Fibroblast of the conjunctiva (primary cell): Measurements from ENCODE around the gene TMEM88.
A peak's percentile ranks its signal among the peaks of the same experiment; 100 is the strongest.
"Not testable (repeated sequence)": the region's sequence is repeated elsewhere in the genome, so short reads cannot be mapped to it uniquely, and the experiment has no call there.

Source experiments
- DNase-seq: peaks from one replicate; pipeline ENCODE4 v3.0.0-alpha.2; 2010; ENCODE audit warnings: low read depth

The TMEM88 gene

GRCh38 chr17:7856011-7856810, 1.3 kb downstream of the TMEM88 start:
- DNase-seq: no peak

GRCh38 chr17:7856811-7857712, 2.2 kb downstream of the TMEM88 start, which contains the start of gene NAA38:
Gene NAA38 (minus strand): TSS chr17:7857559. CDS start chr17:7857463, 96 bp downstream.
- peak; percentile 99 for DNase-seq

DNA sequence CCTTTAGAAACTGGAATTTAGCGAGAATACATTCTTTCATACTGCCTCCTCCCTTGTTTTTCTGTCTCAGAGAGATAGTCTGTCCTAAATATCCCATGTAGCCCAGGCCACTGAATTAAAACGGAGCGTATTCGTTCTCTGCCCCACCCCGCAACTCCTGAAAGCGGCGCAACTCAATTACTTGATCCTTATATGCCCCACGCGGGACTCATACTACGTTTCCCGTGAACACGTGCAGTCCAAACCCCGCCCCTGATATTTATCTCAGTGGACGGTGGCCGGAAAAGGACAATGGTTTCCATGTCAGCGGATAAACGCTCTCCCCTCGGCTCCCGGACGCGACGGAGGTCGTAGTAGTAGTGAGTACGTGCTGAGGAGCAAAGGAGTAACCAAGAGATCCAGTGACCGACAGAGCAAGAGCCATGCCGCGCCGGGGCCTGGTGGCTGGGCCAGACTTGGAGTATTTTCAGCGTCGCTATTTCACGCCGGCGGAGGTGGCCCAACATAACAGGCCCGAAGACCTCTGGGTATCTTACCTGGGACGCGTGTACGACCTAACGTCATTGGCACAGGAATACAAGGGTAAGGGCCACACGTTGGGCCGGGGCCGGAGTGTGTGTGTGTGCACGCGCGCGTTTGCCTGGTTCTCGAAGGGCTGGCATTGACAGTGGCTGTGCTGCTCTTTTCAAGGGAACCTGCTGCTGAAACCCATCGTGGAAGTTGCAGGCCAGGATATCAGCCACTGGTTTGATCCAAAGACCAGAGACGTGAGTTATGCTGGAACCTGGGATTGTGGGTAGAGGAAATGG, 3.1 kb downstream of the TMEM88 start, which contains the start of gene CYB5D1:
Gene CYB5D1 (plus strand): TSS at position 291 of the 809 bp plus-strand sequence. CDS start 132 bp downstream, at position 423.
- peak; percentile 87 for DNase-seq

GRCh38 chr17:7858522-7858810, 3.6 kb downstream of the TMEM88 start:
- no peak for DNase-seq

DNA sequence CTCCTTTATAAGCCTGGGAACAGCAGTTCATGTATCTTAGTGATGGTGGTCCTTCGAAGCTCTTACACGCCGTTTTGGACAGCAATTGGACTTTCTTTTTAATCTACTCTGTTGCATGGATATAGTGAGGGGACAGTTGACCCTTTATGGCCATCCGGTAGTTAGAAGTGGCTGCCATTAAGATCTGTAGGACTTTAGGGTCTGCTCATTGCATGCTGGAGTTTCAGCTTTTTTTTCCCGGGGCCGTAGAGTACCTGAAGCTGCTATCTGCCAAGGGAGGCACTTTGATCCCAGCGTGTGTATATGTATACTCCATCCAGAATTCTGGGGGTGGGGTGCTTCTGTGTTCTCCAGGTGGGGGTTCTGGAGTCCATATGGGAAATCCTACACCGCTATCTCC, 4.2 kb downstream of the TMEM88 start:
- no peak for DNase-seq

DNA sequence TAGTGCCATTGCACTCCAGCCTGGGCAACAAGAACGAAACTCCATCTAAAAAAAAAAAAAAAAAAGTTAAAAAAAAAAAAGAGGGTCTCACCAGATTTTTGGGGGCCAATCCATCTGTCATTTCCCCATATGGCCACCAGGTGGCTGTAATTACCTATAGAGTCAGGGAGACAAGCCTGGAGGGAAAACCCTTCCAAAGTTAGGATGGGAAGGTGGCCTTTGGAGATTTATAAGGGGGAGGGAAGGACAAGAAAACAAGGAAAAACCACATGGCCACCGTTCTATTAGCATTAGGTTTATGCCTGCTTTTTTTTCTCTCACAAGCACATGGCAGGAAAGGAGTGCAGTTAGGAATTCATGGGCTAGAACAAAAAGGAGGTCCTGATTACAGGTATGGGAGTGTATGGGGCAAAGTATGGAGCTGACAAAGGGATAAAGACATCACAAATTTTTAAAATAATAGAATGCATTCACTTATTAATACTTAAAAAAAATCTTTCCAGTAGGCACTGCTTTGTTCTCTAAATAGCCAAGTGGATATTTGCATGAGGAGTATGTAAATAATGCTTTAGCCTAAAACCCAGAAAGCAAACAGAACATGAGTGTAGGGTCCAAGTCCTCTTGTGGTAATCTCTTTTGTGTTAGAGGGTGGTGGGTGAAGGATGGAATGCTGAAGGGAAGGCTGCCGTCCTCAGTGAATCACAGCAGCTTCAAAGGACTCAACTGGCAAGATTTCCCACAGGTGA, 8.0 kb downstream of the TMEM88 start:
- DNase-seq: no peak

GRCh38 chr17:7864384-7864783, 9.5 kb downstream of the TMEM88 start:
- not testable (repeated sequence) for DNase-seq

DNA sequence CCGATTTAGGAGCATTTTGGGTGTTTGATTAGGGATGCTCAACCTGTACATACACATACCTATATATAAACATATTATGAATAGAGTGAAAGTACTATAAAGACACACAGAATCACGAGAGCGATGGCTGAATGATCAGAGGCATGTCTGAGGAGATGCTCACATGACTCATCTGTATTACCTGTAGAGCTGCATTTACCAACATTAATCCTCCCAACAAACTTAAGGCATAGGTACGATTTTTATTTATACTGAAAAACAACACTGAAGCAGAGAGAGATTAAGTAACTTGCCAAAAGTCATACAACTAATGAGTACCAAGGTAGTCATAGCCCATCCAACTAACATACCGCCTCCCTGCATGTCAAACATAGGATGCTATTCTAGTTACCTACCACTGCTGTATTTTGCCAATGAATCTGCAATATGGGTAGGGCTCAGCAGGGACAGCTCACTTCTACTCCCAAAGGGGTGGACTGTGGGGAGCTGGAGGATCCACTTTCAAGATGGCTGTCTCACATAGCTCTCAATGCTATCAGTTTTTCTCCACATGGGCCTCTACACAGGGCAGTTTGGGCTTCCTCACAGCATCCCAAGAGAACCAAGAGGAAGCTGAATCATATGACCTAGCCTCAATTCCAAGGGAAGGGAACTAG, 10.3 kb downstream of the TMEM88 start:
- DNase-seq: no peak

- no peak for DNase-seq
These were observed 13.0 kb downstream of the TMEM88 start for GRCh38 chr17:7867881-7868329.

GRCh38 chr17:7873051-7873450, 18.2 kb downstream of the TMEM88 start:
- DNase-seq: no peak

- no peak for DNase-seq
These were observed 21.0 kb downstream of the TMEM88 start for GRCh38 chr17:7875804-7876370.

GRCh38 chr17:7878234-7878633, 23.4 kb downstream of the TMEM88 start:
- DNase-seq: no peak

- no peak for DNase-seq
These were observed 25.4 kb downstream of the TMEM88 start for GRCh38 chr17:7880076-7880868.

DNA sequence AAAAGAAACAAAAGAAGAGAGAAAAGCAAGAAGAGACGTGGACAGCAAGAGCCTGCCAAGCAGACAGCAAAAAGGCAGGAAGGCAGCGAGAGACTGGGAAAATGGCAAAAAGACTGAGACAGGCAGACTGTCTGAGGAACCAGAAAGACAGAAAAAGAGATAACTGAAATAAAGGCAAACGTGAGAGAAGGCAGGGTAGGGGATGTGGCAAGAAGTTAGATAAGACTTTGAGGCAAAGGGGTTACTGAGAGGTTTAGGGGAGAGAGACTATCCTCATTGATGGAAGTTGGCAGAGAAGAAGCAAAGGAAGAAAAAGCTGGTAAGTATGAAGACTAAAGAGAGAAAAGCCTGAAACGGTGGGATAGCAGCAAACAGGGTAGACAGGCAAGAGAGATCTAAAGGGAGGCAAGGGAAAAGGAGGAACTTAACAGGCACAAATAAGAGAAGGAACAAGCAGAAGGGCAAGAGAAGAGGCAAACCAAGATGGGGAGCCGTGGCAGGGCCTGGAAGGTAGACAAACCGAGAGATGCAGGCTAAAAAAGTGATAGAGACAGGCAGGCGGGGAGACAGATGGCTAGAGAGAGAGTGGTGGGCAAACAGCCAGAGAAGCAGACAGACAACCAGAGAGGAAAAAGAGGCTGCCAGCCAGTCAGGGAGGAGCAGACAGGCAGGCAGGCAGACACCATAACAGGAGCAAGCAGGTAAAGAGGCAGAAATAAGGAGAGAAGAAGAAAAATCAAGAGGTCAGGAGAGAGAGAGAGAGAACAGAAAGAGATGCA, 26.6 kb downstream of the TMEM88 start:
- no peak for DNase-seq

- DNase-seq: no peak
These were observed 27.2 kb downstream of the TMEM88 start for GRCh38 chr17:7882068-7882467.

- no peak for DNase-seq
These were observed 27.8 kb downstream of the TMEM88 start for GRCh38 chr17:7882629-7883028.

GRCh38 chr17:7883781-7884386, 29.0 kb downstream of the TMEM88 start:
- no peak for DNase-seq

DNA sequence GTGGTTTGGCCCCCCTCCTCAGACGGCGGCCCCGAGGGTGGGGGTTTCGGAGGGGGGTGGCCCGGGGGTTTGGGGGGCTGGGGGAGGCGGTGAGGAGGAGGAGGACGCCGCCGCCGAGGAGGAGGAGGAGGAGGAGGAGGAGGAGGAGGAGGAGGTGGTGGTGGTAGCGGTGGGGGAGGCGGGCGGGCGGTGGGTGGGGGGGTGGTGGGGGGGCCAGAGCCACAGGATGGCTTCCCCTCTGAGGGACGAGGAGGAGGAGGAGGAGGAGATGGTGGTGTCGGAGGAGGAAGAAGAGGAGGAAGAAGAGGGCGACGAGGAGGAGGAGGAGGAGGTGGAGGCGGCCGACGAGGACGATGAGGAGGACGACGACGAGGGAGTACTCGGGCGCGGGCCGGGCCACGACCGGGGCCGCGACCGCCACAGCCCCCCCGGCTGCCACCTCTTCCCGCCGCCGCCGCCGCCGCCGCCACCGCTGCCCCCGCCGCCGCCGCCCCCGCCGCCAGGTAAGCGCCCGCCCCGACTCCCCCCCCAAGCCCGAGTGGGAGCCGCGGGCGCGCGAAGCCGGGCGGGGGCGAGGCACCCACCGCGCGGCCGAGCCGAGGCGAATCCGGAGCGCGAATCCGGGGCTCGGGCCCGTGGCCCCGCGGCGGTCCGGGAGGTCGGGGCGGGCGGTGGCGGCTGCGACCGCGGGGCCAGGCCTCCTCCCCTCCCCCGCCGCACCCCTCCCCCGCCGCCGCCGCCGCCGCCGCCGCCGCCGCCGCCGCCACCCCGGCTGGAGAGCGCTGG, 29.9 kb downstream of the TMEM88 start:
- DNase-seq: no peak
